Activated T-cell treated with anti-CD3 and anti-CD28 coated beads, Interleukin-2, amount 50 U/mL, for 24 hours (primary cell): ENCODE data around the gene AURKAIP1.
"Not testable (repeated sequence)": the region's sequence is repeated elsewhere in the genome, so short reads cannot be mapped to it uniquely, and the experiment has no call there.

Experiments
- DNase-seq: peaks from one replicate; pipeline ENCODE4 v3.0.0-alpha.2; 2020
- H3K27ac Mint-ChIP-seq: 2 replicates; pipeline ENCODE4 v1.8.0; 2020; ENCODE audit warnings: mild to moderate bottlenecking, mixed read lengths
- H3K27me3 Mint-ChIP-seq: 2 replicates; pipeline ENCODE4 v1.8.0; 2020; ENCODE audit warnings: mixed read lengths
- H3K36me3 Mint-ChIP-seq: 2 replicates; pipeline ENCODE4 v1.8.0; 2020; ENCODE audit warnings: low read depth, mixed read lengths
- H3K4me1 Mint-ChIP-seq: 2 replicates; pipeline ENCODE4 v1.8.0; 2020; ENCODE audit warnings: low read depth, mixed read lengths
- H3K4me3 Mint-ChIP-seq: 2 replicates; pipeline ENCODE4 v1.8.0; 2020; ENCODE audit warnings: mild to moderate bottlenecking, moderate library complexity, mixed read lengths
- H3K9me3 Mint-ChIP-seq: 2 replicates; pipeline ENCODE4 v1.8.0; 2020; ENCODE audit warnings: mixed read lengths

Gene AURKAIP1

DNA sequence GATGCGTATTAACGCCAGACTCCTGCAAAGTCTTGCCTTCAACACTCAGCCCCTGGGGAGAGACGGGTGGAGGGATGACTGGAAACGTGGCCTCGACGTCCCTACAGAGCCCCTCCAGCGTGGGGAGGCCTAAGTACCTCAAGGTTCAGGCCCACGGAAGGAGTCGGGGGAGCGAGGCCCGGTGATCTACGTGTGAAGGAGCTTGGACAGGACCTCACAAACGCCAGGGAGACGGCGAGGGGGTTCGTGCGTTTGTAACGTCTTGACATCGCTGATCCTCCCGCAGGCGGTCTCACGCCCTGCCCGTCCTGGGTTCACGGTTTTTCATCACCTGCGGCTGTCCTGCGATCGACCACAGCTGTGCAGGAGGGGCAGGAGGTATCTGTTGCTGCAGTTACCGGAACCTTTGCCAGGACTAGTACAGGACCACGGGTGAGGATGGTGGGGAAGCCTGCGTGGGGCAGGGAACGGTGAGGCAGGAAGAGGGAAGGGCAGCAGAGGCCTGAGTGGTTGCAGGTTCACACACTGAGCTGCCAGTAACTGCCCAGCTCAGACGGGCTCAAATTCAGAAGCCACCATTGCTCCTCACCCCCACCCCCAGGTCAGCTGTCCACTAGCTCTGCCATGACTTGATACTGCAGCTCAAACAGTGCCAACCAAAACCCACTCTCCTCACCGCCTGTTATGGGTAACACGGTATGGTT lies 25.0 kb upstream of the AURKAIP1 start:
- peaks cover 62% of the 10 kb centered on the region for H3K4me1 Mint-ChIP-seq
- H3K36me3 Mint-ChIP-seq = peaks cover 90% of the 10 kb centered on the region
- no peaks in the 10 kb centered on the region for H3K27me3 Mint-ChIP-seq
- DNase-seq = no peak
- H3K4me3 Mint-ChIP-seq = peak overlapping the region; percentile 96
- H3K9me3 Mint-ChIP-seq = no peaks in the 10 kb centered on the region
- peak overlapping the region; percentile 94 for H3K27ac Mint-ChIP-seq

DNA sequence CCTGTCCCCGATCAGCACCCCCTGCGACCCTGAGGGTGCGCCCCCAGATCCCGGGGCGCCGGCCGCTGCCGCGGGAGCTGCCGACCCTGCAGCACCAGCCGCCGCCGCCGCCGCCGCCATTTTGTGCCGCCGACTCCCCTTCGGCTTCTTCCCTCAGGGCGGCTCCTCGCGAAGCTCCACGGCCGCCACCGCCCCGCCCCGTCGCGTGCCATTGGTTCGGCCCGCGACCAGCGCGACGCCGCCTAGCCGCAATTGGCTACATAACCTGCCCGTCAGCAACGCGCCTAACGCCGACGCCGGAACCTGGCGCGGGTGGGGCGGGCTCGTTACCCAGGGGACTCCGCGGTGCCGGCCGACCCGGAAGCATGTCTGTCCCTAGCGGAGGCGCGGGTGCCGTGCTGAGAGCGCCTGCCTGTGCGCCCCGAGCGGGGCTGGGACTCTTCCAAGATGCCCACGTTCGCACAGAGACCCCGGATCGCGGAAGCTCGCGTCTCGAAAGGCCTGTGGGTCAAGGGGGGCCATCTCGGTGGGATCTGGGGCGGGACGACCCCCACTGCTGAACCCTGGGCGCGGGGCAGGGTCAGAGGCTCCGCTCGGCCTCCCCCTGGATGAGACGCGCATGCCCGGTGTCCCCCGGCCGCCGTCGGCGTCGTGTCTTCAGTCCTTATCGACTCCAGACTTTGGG lies 24.3 kb upstream of the AURKAIP1 start, which contains the start of gene CCNL2:
CCNL2 (minus strand) TSS at position 149 of the 685 bp plus-strand sequence; CDS start at position 120, 29 bp downstream.
- H3K27ac Mint-ChIP-seq = peak within 1 kb of the TSS; percentile 95
- H3K36me3 Mint-ChIP-seq = peaks cover 90% of the 10 kb centered on the region
- no peaks in the 10 kb centered on the region for H3K27me3 Mint-ChIP-seq
- peak within 1 kb of the TSS; percentile 96 for H3K4me3 Mint-ChIP-seq
- H3K9me3 Mint-ChIP-seq = no peaks in the 10 kb centered on the region
- DNase-seq = peak; percentile 99
- peaks cover 58% of the 10 kb centered on the region for H3K4me1 Mint-ChIP-seq

DNA sequence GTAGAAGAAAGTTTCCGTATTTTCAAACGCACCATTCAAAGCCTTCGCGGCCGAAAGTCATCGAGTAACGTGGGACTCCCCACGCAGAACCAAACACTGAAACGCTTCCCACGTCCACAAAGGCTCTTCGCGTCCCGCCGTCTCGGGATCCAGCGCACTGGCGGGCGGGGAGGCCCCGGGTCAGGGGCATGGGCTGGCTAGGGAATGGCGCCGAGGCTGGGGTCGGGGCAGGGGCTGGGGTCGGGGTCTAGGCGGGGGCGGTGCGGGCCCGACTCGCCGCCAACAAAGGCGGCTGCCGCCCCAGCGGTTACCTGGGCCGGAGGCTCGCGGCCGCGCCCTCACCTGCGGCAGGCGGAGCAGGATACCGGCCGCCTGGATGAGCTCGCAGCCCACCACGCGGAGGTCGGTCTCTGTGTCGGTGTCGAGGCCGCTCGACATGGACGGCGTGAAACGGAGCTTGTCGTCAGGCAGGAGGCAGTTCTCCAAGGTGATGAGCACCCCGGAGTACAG lies 23.7 kb upstream of the AURKAIP1 start:
- H3K4me1 Mint-ChIP-seq = peaks cover 60% of the 10 kb centered on the region
- H3K27me3 Mint-ChIP-seq = no peaks in the 10 kb centered on the region
- peak overlapping the region; percentile 96 for H3K4me3 Mint-ChIP-seq
- no peaks in the 10 kb centered on the region for H3K9me3 Mint-ChIP-seq
- peak overlapping the region; percentile 95 for H3K27ac Mint-ChIP-seq
- H3K36me3 Mint-ChIP-seq = peaks cover 90% of the 10 kb centered on the region
- no peak for DNase-seq

DNA sequence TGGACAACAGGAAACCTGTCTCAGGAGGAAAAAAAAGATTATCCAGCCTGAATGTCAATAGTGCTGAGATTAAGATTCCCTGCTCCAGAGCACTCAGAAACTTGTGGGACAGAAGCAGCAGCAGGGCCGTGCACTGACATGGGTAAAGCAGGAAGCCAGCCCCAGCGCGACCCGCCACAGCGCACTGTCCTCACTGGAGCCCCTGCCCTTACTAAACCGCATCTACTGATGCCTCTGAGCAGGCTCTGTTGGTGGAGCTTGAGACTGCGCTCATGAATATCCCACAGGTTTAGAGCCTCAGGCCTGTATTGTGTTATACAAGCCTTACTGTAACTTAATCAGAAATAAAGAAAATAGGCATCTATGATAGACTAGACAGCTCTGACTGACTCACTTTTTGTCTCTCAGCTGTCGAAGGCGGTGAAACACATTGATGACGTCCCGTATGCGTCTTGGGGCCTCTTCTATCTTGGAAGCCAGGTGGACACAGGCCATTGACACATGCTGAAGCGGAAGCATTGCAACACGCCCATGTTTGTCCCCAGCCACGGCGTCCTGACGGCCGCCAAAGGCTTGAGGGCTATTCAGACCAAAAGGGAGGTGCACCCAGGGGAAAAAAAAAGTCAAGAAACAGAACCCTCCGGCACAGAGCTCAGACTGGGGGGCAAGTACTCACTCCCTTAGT lies 23.0 kb upstream of the AURKAIP1 start:
- Mint-ChIP-seq H3K4me3 (peak overlapping the region; percentile 96), H3K4me1 (peaks cover 59% of the 10 kb centered on the region), H3K36me3 (peaks cover 90% of the 10 kb centered on the region), H3K27me3 (no peaks in the 10 kb centered on the region), H3K27ac (peak overlapping the region; percentile 95), H3K9me3 (no peaks in the 10 kb centered on the region)
- DNase-seq = no peak

DNA sequence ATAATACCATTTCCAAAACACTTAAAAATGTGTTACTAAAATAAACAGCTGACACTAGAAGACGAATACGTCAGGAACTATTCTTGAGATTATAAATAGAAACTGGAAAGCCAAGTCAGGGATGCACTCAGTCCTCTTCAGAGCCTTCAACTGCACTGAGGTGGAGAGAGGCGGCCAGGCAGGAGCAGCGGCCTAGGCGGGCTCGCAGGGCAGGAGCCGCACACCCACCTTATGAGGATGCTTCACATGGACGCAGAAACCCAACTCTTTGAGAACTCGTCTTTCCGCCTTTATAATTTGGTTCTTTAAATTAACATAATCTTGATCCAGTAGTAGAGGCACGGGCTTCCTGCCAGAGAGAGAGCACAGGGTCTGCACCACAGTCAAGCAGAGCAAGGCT lies 20.2 kb upstream of the AURKAIP1 start:
- H3K4me1 Mint-ChIP-seq = peaks cover 36% of the 10 kb centered on the region
- H3K27ac Mint-ChIP-seq = peak overlapping the region; percentile 80
- peak overlapping the region; percentile 0 for H3K4me3 Mint-ChIP-seq
- DNase-seq = no peak
- no peaks in the 10 kb centered on the region for H3K9me3 Mint-ChIP-seq
- no peaks in the 10 kb centered on the region for H3K27me3 Mint-ChIP-seq
- peaks cover 90% of the 10 kb centered on the region for H3K36me3 Mint-ChIP-seq

DNA sequence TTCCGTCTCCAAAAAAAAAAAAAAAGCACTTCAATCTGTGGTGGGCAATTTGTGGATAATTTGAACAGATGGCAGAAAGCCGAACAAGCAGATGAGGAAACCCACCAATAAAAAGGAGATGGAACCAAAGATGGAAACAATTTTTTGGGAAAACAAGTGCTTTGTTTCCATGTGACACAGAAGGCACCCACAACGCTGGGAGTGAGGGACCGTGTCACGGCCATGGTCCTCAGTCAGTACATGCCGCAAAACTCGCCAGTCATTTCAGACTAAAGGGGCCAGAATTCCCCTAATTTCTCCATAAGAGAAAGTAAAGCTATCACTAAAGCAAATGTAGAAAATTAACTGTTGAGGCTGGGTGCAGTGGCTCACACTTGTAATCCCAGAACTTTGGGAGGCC lies 19.1 kb upstream of the AURKAIP1 start:
- H3K9me3 Mint-ChIP-seq = no peaks in the 10 kb centered on the region
- DNase-seq = no peak
- peaks cover 93% of the 10 kb centered on the region for H3K36me3 Mint-ChIP-seq
- H3K27me3 Mint-ChIP-seq = no peaks in the 10 kb centered on the region
- no peak overlapping the region for H3K4me3 Mint-ChIP-seq
- H3K4me1 Mint-ChIP-seq = peaks cover 37% of the 10 kb centered on the region
- no peak overlapping the region for H3K27ac Mint-ChIP-seq

DNA sequence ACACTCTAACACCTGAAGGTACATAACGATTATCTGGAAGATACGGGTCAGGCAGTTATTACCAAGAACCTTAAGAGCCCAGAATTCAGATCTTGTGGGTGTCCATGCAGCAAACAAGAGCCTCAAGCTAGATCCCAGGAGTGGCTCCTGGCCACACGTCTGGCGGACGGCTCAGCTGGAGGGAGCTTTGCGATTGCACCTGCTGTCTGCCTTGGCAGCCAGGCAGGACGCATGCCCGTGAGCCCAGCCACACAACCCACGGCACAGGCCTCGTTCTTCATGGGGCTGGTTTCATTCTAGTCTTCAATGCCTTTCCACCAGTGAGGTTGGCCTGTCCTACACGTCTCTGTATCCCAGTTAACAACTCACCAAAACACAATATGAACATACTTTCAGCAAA lies 18.4 kb upstream of the AURKAIP1 start:
- peaks cover 37% of the 10 kb centered on the region for H3K4me1 Mint-ChIP-seq
- no peaks in the 10 kb centered on the region for H3K9me3 Mint-ChIP-seq
- no peaks in the 10 kb centered on the region for H3K27me3 Mint-ChIP-seq
- peak overlapping the region; percentile 34 for H3K27ac Mint-ChIP-seq
- H3K4me3 Mint-ChIP-seq = no peak overlapping the region
- peaks cover 98% of the 10 kb centered on the region for H3K36me3 Mint-ChIP-seq
- DNase-seq = no peak

DNA sequence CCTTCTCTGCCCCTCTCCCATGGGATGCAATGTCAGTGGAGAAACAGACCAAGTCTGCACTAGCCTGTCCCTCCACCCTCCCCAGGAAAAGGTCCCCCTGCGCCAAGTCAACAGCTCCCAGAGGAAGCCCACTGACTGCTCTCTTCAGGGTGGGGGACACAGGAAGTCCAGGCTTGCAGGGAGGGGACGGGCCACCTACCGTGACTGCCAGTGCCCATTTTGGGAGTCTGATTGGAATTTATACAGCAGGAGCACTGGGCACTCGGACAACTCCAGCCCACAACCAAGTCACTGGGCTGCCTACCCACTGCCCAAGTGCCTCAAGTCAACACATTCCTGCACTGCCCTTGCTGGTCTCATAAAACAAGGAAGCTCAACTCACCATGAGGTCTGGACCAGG lies 18.0 kb upstream of the AURKAIP1 start:
- peaks cover 34% of the 10 kb centered on the region for H3K4me1 Mint-ChIP-seq
- H3K9me3 Mint-ChIP-seq = no peaks in the 10 kb centered on the region
- H3K4me3 Mint-ChIP-seq = no peak overlapping the region
- peak overlapping the region; percentile 34 for H3K27ac Mint-ChIP-seq
- DNase-seq = no peak
- H3K27me3 Mint-ChIP-seq = no peaks in the 10 kb centered on the region
- peaks cover 98% of the 10 kb centered on the region for H3K36me3 Mint-ChIP-seq

DNA sequence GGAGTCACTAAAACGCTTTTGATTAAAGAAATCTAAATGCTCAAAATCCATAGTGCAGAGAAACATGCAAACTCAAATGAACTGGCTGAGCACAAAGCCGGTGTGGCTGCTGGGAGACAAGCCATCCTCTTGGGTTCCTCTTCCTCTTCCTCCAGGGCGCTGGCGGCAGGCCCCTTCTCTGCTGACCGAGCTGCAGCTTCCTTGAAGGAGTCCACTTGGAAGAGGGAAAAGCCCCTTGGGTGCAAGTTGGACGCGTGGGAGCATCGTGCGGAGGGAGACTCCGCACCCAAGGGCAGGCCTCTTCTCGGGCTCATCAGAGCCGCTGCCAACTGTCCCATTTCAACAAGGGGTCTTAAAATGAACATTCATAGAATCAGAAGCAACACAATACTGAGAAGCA lies 16.2 kb upstream of the AURKAIP1 start:
- Mint-ChIP-seq H3K9me3 (no peaks in the 10 kb centered on the region), H3K27ac (no peak overlapping the region), H3K4me1 (peaks cover 23% of the 10 kb centered on the region), H3K4me3 (no peak overlapping the region), H3K36me3 (peaks cover 98% of the 10 kb centered on the region), H3K27me3 (no peaks in the 10 kb centered on the region)
- DNase-seq = no peak

DNA sequence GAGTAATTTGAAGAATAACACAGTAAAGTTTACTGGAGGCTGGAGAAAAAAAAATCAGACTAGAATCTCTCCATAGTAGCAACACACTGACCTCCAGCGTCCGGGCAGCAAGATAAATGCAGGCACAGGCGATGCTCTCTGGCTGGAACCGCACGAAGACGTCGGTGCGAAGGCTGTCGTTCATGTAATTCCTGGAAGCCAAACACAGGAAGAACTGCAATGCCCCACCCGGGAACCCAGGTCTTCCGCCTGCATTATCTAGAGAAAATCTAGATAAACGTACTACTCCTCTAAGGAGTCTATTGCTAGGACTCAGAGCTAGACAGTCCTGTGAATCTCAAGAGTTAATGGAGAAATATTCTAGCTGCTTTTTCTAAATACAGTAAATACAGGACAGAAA lies 15.7 kb upstream of the AURKAIP1 start:
- DNase-seq = no peak
- Mint-ChIP-seq H3K36me3 (peaks cover 100% of the 10 kb centered on the region), H3K27ac (no peak overlapping the region), H3K4me1 (peaks cover 21% of the 10 kb centered on the region), H3K9me3 (no peaks in the 10 kb centered on the region), H3K27me3 (no peaks in the 10 kb centered on the region), H3K4me3 (no peak overlapping the region)

DNA sequence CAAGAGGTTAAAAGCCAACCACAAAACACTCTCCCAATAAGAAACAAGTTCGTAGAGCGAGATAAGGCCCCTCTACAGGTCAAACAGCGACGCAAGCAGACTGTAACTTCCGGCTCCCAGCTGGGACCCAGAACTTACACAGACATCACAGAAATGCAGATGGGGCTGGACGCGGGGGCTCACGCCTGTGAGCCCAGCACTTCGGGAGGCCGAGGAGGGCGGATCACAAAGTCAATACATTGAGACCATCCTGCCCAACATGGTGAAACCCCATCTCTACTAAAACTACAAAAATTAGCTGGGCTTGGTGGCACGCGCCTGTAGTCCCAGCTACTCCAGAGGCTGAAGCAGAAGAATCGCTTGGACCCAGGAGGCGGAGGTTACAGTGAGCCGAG lies 13.1 kb upstream of the AURKAIP1 start:
- no peaks in the 10 kb centered on the region for H3K9me3 Mint-ChIP-seq
- peaks cover 87% of the 10 kb centered on the region for H3K36me3 Mint-ChIP-seq
- no peak for DNase-seq
- H3K4me3 Mint-ChIP-seq = no peak overlapping the region
- no peaks in the 10 kb centered on the region for H3K27me3 Mint-ChIP-seq
- H3K4me1 Mint-ChIP-seq = peaks cover 4% of the 10 kb centered on the region
- H3K27ac Mint-ChIP-seq = no peak overlapping the region

DNA sequence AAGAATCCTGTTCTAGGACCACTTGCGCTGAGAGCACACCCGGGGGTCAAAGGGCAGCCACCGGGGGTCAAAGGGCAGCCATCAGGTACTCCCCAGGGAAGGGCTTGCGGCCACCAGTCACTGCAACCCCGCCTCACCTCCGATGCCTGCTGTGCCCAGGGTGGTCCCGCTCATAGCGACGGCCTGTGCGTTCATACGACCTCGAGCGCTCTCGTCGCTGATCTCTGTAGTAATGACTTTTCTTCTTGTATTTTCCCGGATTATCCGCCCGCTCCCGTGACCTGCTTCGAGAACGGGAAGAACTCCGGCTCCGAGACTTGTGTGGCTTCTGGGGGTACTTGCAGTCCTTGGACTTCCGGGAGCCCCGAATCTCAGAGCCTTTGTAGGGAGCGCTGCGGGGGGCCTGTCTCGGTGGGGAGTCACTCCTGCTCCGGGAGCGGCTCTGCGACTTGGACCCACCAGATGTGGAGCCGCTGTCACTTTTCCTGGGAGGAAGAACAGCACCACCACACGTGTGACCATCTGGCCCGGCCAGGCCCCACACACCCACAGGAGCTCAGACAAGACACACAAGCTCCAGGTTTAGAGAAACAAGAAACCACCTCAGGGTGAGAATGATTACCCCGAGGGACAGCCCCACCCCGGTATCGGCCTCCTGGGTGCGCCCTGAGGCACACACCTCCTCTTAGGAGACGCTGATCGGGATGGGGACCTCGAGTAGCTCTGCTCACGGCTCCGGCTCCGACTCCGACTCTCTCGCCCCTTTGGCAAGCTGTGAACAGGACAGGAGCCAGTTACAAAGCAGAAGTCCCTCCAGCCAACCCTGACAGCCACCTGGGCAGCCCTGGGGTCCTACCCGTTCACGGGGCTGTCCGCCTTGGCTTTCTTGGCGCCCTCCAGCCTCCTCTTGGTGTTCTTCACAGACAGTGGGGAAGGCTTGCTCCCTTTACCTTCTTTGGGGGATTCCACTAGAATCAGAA lies 12.4 kb upstream of the AURKAIP1 start:
- no peak overlapping the region for H3K27ac Mint-ChIP-seq
- no peak overlapping the region for H3K4me3 Mint-ChIP-seq
- no peak for DNase-seq

DNA sequence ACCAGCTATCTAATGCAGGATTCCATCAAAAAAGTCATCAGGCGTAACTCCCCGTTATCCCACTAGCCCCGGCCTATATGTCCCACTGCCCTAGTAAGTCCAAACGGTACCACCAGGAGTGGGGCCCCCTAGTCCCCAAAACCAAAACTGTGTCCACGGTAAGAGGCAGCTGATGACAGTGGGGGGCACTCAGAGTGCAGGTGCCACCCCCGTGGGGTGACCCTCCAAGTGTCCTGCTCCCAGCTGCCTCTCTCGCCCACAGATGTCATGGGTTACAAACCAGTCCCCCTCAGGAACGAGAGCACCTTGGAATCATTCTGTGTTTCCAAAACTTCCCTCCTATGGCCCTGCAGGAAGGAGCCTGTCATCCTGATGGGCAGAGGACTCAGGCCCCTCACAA lies 10.9 kb upstream of the AURKAIP1 start:
- H3K4me3 Mint-ChIP-seq = no peak overlapping the region
- H3K36me3 Mint-ChIP-seq = peaks cover 73% of the 10 kb centered on the region
- no peak overlapping the region for H3K27ac Mint-ChIP-seq
- no peaks in the 10 kb centered on the region for H3K27me3 Mint-ChIP-seq
- no peak for DNase-seq
- peaks cover 2% of the 10 kb centered on the region for H3K4me1 Mint-ChIP-seq
- no peaks in the 10 kb centered on the region for H3K9me3 Mint-ChIP-seq

More for the DNA sequence above, 12.4 kb upstream of the AURKAIP1 start:
- Mint-ChIP-seq H3K4me1 (peaks cover 3% of the 10 kb centered on the region), H3K36me3 (peaks cover 80% of the 10 kb centered on the region), H3K27me3 (no peaks in the 10 kb centered on the region), H3K9me3 (no peaks in the 10 kb centered on the region)

DNA sequence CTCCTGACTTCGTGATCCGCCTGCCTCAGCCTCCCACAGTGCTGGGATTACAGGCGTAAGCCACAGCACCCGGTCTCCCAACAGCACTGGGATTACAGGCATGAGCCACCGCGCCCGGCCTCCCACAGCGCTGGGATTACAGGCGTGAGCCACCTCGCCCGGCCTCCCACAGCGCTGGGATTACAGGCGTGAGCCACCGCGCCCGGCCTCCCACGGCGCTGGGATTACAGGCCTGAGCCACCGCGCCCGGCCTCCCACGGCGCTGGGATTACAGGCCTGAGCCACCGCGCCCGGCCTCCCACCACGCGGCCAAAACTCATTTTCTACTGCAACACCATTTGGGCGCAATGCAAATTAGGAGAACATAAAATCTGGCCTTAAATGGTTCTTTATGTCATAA lies 10.3 kb upstream of the AURKAIP1 start:
- H3K4me1 Mint-ChIP-seq, H3K4me3 Mint-ChIP-seq, H3K9me3 Mint-ChIP-seq, H3K27me3 Mint-ChIP-seq, DNase-seq, H3K27ac Mint-ChIP-seq: not testable (repeated sequence)
- peaks cover 67% of the 10 kb centered on the region for H3K36me3 Mint-ChIP-seq
